GM21390 (cell line): ENCODE data around the gene STARD9.
"Not testable (repeated sequence)": the region's sequence is repeated elsewhere in the genome, so short reads cannot be mapped to it uniquely, and the experiment has no call there.

ENCODE experiments used
- ATAC-seq: cut with Tn5 transposase; IDR thresholded peaks from one replicate; pipeline ENCODE4 v1.9.1; 2021; ENCODE audit not compliant: unreplicated experiment

The STARD9 gene

DNA sequence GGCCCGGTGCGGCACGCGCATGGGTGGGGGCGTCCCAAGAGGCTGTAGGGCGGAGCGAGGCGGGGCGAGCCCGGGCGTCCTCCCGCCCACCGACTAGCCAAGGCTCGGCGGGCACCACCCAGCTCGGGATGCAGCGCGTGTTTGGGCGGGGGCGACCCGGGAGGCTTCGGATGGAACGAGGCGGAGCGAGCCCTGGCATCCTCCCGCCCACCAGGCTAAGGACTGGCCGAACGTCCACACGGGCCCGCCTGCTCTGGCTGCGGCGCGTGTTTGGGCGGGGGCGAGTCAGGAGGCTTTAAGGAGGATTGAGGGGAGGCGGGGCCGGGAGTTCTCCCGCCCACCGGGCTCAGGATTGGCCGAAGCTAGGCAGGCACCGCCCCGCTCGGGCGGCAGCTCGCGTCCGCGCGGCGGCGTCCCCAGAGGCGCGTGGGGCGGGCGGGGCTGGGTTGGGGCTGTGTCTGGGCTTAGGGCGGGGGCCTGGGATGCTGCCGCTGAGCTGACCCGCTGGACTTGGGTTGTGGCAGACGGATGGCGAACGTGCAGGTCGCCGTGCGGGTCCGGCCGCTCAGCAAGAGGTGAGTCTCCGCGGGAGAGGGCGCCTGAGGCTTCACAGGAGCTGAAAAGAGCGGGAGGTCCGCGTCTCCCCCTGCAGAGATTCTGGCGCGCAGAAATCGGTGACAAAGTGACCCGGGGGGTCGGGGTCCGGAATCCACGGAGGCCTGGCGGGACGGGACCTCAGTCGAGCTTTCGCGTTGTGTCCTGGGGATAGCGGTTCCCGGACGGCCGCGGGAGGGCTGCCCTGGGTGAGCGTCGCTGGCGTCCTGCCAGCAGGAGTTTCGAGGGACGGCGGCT lies at the start of gene STARD9:
Gene STARD9, plus strand, starts transcription at position 419 of the 852 bp plus-strand sequence. Its CDS starts 110 bp downstream, at position 529.
- peak; percentile 84 for ATAC-seq

- ATAC-seq = no peak
These were observed 46.4 kb upstream of the STARD9 start for GRCh38 chr15:42528970-42529369.

GRCh38 chr15:42533246-42533645 lies 42.2 kb upstream of the STARD9 start:
- ATAC-seq = no peak

- no peak for ATAC-seq
These were observed 30.4 kb upstream of the STARD9 start for GRCh38 chr15:42544853-42545629.

DNA sequence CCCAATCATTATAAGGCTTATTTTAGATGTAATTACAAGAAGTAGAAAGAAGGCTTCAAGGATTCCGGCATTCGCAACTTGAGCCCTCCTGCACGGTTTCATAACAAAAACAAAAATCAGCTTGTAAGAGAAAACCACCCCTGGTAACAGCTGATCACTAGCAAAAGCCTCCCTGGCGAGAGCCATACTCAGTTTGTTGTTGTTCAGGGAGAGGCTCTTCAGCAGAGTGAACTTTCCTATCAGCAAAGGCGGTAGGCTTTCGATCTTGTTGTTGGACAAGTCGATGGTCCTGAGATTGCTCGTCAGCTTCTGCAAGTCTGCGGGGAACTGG lies 27.5 kb upstream of the STARD9 start:
- peak; percentile 5 for ATAC-seq

DNA sequence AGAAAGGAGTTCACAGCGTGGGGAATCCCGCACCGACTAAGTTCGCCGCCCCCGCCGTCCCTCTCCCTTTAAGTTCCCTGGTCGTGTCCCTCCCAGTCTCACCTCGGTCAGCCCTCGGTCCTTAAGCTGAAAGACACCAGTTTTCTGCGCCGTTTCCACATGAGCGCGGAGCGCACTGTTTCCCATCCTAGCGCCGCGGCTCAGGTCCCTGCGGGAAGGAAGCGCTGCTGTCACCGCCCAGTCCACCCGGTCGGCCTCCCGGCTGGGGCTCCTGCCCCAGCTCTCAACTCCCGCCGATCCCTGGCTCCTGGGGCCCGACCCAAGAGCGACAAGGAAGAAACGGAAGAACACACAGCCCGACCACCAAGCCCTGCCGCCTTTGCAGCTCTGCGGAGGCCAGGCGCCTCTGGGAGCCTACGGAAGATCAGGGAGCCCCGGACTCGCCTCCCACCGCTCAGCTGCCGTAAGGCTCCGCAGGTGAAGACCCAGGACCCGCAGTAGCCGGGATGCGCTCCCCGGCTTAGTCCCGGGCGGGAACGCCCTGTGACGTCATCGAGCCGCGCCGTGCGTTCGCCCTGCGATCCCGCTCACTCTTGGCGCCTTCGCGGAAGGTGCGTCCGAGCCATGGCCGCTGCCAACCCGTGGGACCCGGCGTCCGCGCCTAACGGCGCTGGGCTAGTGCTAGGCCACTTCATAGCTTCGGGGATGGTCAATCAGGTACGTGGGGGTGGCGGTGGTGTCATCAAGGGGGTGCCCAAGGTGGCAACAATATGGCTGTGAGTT lies 27.0 kb upstream of the STARD9 start, which contains the start of the genes HAUS2 and LRRC57:
Gene HAUS2, plus strand, starts transcription at position 590 of the 783 bp plus-strand sequence. Its CDS starts 35 bp downstream, at position 625.
Gene LRRC57, minus strand, starts transcription at position 545 of the 783 bp plus-strand sequence. Its CDS starts 359 bp downstream, at position 186.
- ATAC-seq = peak; percentile 75

GRCh38 chr15:42549032-42549491 lies 26.3 kb upstream of the STARD9 start:
- ATAC-seq = peak; percentile 34

- no peak for ATAC-seq
These were observed 25.5 kb upstream of the STARD9 start for GRCh38 chr15:42549741-42550392.

GRCh38 chr15:42553554-42553953 lies 21.9 kb upstream of the STARD9 start:
- no peak for ATAC-seq

DNA sequence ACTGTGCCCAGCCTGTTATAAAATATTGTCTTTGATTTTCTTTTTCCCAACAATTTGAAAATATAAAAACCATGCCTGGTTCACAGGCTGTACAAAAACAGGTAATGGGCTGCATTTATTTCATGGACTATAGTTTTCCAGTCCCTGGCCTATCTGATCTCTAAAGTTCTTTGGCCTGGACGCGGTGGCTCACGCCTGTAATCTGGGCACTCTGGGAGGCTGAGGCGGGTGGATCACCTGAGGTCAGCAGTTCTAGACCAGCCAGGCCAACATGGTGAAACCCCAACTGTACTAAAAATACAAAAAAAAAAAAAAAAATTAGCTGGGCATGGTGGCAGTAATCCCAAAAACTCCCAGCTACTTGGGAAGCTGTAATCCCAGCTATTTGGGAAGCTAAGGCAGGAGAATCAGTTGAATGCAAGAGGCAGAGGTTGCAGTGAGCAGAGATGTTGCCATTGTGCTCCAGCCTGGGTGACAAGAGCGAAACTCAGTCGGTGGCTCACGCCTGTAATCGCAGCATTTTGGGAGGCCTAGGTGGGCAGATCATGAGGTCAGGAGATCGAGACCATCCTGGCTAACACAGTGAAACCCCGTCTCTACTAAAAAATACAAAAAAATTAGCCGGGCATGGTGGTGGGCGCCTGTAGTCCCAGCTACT lies 18.7 kb upstream of the STARD9 start:
- not testable (repeated sequence) for ATAC-seq

GRCh38 chr15:42558739-42559138 lies 16.7 kb upstream of the STARD9 start:
- ATAC-seq = no peak

DNA sequence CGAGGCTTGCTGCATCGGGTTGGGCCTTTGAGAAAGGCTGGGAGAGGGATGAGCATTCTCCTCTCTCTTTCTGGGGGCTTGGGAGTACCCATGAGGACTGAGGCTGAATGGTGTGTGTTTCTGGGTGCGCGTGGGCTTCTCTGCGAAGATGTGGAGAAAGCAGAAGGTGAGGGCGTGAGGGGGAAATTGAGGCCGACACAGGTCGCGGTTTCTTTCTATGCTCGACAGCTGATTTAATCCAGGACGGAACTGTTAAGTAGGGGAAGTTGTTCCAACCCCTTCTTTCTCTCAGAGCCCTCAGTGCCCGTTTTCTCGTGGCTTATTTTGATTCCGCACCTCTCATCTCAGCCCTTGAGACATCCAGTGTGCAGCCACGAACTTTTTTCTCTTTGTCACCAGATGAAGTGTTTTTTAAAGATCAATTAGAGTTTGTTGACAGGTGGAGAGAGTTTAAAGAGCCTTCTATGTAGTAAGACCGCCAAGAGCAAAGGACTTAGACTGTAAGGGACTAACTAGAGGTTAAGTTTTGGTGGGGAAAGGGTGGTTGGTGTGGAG lies 711 bp downstream of the STARD9 start:
- ATAC-seq = no peak

DNA sequence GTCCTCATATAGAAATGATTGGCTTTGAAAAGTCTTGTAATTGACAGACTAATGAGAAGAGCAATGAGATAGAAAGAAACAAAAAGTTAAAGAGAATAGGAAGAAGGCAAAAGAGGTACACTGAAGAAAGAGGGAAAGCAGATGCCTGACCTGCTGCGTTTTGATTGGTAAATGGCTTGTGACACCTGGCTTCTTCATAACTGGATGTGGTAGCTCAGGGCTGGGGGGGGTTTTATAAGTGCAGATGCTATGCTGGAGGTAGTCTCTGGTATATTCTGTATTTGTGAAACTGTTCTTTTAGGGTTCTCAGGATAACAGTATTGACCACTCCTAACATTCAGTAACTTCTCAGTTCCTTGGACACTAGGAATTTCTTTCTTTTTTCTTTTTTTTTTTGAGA lies 1.4 kb downstream of the STARD9 start:
- ATAC-seq = no peak

GRCh38 chr15:42577514-42578031 lies 2.2 kb downstream of the STARD9 start:
- no peak for ATAC-seq

- no peak for ATAC-seq
These were observed 3.7 kb downstream of the STARD9 start for GRCh38 chr15:42578984-42579537.

DNA sequence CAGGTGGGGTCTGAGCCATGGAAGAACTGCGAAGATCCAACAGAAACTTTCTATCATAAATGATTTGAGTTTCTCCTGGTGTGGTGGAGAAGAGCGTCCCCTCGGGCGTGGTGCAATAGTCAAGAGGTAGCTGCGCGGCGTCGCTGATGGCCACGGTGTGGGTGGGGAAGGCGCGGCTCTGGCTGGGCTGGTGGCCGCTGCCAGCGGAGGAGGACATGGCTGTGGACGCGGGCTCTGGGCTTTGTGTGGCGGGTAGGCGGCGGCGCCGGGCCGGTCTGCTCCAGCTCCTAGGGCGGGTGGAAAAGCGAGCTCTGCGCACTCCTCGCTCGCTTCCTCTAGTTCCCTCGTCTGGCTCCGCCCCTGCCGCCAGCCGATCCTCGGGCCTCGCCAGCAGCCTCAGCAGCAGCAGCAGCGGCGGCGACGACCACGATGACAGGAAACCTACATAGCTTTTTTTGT lies 5.9 kb downstream of the STARD9 start:
- peak; percentile 73 for ATAC-seq

GRCh38 chr15:42582569-42583375 lies 7.4 kb downstream of the STARD9 start:
- no peak for ATAC-seq
